A549 (cell line): ENCODE measurements around the gene GTF3A. TPM values are rescaled to one million over a fixed set of nuclear protein-coding genes. Genes with fewer than 3 reads are reported as not detected.

Experiments
- ATAC-seq, 2 experiments: fragments of 200-7000 bp in 1 of 2; fragments of >200 bp in 1 of 2; cut with Nextera tagmentation in 1 of 2; cut with Tn5 transposase in 1 of 2; 3 replicates each; pipeline versions ENCODE4 v1.8.0 to v1.9.1; 2018 to 2020; ENCODE audit warnings: mild to moderate bottlenecking in 1 of 2, moderate library complexity in 1 of 2
- CTCF ChIA-PET: fragments of 300-600 bp; sonication (Branson Sonifier 250); formaldehyde crosslinking; extraction: SDS; loops from one replicate; lab custom pipeline; 2021; ENCODE audit warnings: antibody characterized with exemption, inconsistent platforms; lab: Yijun Ruan, JAX
- POLR2A ChIA-PET: fragments of 350-600 bp; formaldehyde crosslinking; extraction: SDS; loops from one replicate; lab custom pipeline; 2021; ENCODE audit warnings: antibody characterized with exemption, inconsistent platforms; lab: Yijun Ruan, JAX
- DNase-seq, 2 experiments: peaks; one replicate each; pipeline versions ENCODE4 v3.0.0 to v3.0.0-alpha.2; 2011 to 2016; ENCODE audit warnings: low read depth in 1 of 2, low spot score in 1 of 2
- FAIRE-seq: peaks from 2 replicates; lab custom pipeline; 2011; peaks lifted over from hg19 to GRCh38; lab: Jason Lieb, UNC
- H3K27ac ChIP-seq, 2 experiments: fragments of >200 bp; sonication (Bioruptor Twin); formaldehyde crosslinking; 3 replicates each; pipeline ENCODE4 v1.5.1; 2016 to 2017
- H3K4me1 ChIP-seq: fragments of >200 bp; sonication (Bioruptor Twin); formaldehyde crosslinking; 3 replicates; pipeline ENCODE4 v1.6.1; 2016
- H3K4me2 ChIP-seq: fragments of >200 bp; sonication (Bioruptor Twin); formaldehyde crosslinking; 3 replicates; pipeline ENCODE4 v1.6.1; 2016
- H3K4me3 ChIP-seq: fragments of >200 bp; sonication (Bioruptor Twin); formaldehyde crosslinking; 3 replicates; pipeline ENCODE4 v1.5.1; 2016
- H3K9me3 ChIP-seq: fragments of >200 bp; sonication (Bioruptor Twin); formaldehyde crosslinking; 3 replicates; pipeline ENCODE4 v1.6.1; 2016
- ATOH8 ChIP-seq: fragments of 250-450 bp; sonication (Bioruptor Pico); IDR thresholded peaks from 2 replicates; pipeline ENCODE4 v1.5.0; 2020; ENCODE audit warnings: low read depth, mild to moderate bottlenecking, moderate library complexity
- CHD4 ChIP-seq: fragments of 200-600 bp; sonication (generic); IDR thresholded peaks from 2 replicates; pipeline ENCODE4 v1.6.1; 2016; ENCODE audit warnings: antibody characterized with exemption, mild to moderate bottlenecking, borderline replicate concordance
- EHMT2 ChIP-seq: fragments of 200-600 bp; sonication (generic); IDR thresholded peaks from 2 replicates; pipeline ENCODE4 v1.6.1; 2016; ENCODE audit warnings: antibody characterized with exemption, low read depth, mild to moderate bottlenecking, moderate library complexity
- ELK1 ChIP-seq: fragments of 150-350 bp; IDR thresholded peaks from 2 replicates; pipeline ENCODE4 v1.6.1; 2014; ENCODE audit warnings: low read depth, mild to moderate bottlenecking, low read length
- EP300 ChIP-seq, 2 experiments: fragments of >200 bp; sonication (Bioruptor Twin); formaldehyde crosslinking; IDR thresholded peaks; 2 replicates in 1 of 2; 3 replicates in 1 of 2; pipeline ENCODE4 v1.6.1; 2016 to 2017
- GATA3 ChIP-seq: IDR thresholded peaks from 2 replicates; pipeline ENCODE4 v1.6.1; 2012; ENCODE audit warnings: borderline replicate concordance
- HEYL ChIP-seq: fragments of 250-450 bp; sonication (Bioruptor Pico); IDR thresholded peaks from 2 replicates; pipeline ENCODE4 v1.8.0; 2021; ENCODE audit warnings: mild to moderate bottlenecking, moderate library complexity
- HMGXB4 ChIP-seq: fragments of 250-450 bp; sonication (Bioruptor Pico); IDR thresholded peaks from 2 replicates; pipeline ENCODE4 v1.5.0; 2021; ENCODE audit warnings: mild to moderate bottlenecking, moderate library complexity, borderline replicate concordance
- HOXA7 ChIP-seq: fragments of 250-450 bp; sonication (Bioruptor Pico); IDR thresholded peaks from 2 replicates; pipeline ENCODE4 v1.5.0; 2020; ENCODE audit warnings: mild to moderate bottlenecking, moderate library complexity
- KDM5A ChIP-seq: fragments of 200-600 bp; sonication (generic); IDR thresholded peaks from 2 replicates; pipeline ENCODE4 v1.6.1; 2016; ENCODE audit warnings: antibody characterized with exemption, mild to moderate bottlenecking
- MAFK ChIP-seq: fragments of 450-650 bp; IDR thresholded peaks from 2 replicates; pipeline ENCODE4 v1.6.1; 2014; ENCODE audit not compliant: partially characterized antibody
- MAX ChIP-seq: IDR thresholded peaks from 2 replicates; pipeline ENCODE4 v1.6.1; 2012
- MAZ ChIP-seq: fragments of 150-350 bp; IDR thresholded peaks from 2 replicates; pipeline ENCODE4 v1.6.1; 2014; ENCODE audit warnings: antibody characterized with exemption, low read depth, low read length, borderline replicate concordance
- MYC ChIP-seq: IDR thresholded peaks from 2 replicates; pipeline ENCODE4 v1.6.1; 2012; ENCODE audit warnings: mild to moderate bottlenecking, inconsistent platforms, low read length, improper control_type of control experiment, borderline replicate concordance
- NFE2L2 ChIP-seq: fragments of 150-350 bp; conservative IDR thresholded peaks from 2 replicates; pipeline ENCODE4 v1.6.1; 2014; ENCODE audit warnings: low read length
- NPAS2 ChIP-seq: fragments of 250-450 bp; sonication (Bioruptor Pico); IDR thresholded peaks from 2 replicates; pipeline ENCODE4 v1.8.0; 2022; ENCODE audit warnings: mild to moderate bottlenecking, moderate library complexity, borderline replicate concordance
- POLR2A ChIP-seq: IDR thresholded peaks from 2 replicates; pipeline ENCODE4 v1.6.1; 2012; ENCODE audit warnings: mild to moderate bottlenecking, low read length
- RCOR1 ChIP-seq: fragments of 150-350 bp; IDR thresholded peaks from 2 replicates; pipeline ENCODE4 v1.6.1; 2014; ENCODE audit warnings: antibody characterized with exemption, low read length, low read depth
- RFX5 ChIP-seq: fragments of 450-650 bp; IDR thresholded peaks from 2 replicates; pipeline ENCODE4 v1.7.1; 2014; ENCODE audit warnings: antibody characterized with exemption, mild to moderate bottlenecking, moderate library complexity
- RNF2 ChIP-seq: fragments of 200-600 bp; sonication (generic); IDR thresholded peaks from 2 replicates; pipeline ENCODE4 v1.6.1; 2016; ENCODE audit warnings: low read depth, mild to moderate bottlenecking, antibody characterized with exemption, moderate library complexity, borderline replicate concordance
- ZC3H11A ChIP-seq: fragments of 450-650 bp; IDR thresholded peaks from 2 replicates; pipeline ENCODE4 v1.6.1; 2014; ENCODE audit warnings: antibody characterized with exemption, mild to moderate bottlenecking
- ZNF302 ChIP-seq: fragments of 250-450 bp; sonication (Bioruptor Pico); IDR thresholded peaks from 2 replicates; pipeline ENCODE4 v1.9.0; 2021; ENCODE audit warnings: inconsistent platforms, mild to moderate bottlenecking, moderate library complexity
- WGBS: methylation state at CpG from one replicate; pipeline ENCODE4 v1.1.6; 2017; ENCODE audit errors: missing lambda C conversion rate; 5-methylcytosine and 5-hydroxymethylcytosine counted together
- polyA plus RNA-seq, 4 experiments: library from polyadenylated mRNA; depleted of rRNA in 3 of 4; stranded (reverse); fragments of >200 nt; fragmentation: RNase III in 1 of 4; extraction: RNeasy Plus Mini Kit Qiagen cat#74134 plus additional on column Dnase treatment in 1 of 4; gene quantifications; 2 replicates in 3 of 4; 3 replicates in 1 of 4; pipeline ENCODE4 v1.2.3, GENCODE V29; 2011 to 2017
- TF ChIP-seq, protein P1 (sequence below): fragments of >200 bp; sonication (Bioruptor Twin); formaldehyde crosslinking; IDR thresholded peaks from 3 replicates; pipeline ENCODE4 v1.5.1; 2016
- TF ChIP-seq, protein P2 (sequence below): fragments of >200 bp; sonication (Bioruptor Twin); formaldehyde crosslinking; IDR thresholded peaks from 3 replicates; pipeline ENCODE4 v1.6.1; 2016

The GTF3A gene
- polyA plus RNA-seq, 2 of the 4 experiments (the other 2 are of a cell fraction), result 93.1 to 132 TPM

- TF ChIP-seq HOXA7 (CRISPR knock-in tag) (no peak), RFX5 (no peak), ZNF302 (CRISPR knock-in tag) (no peak), MAX (no peak), NFE2L2 (no peak), NPAS2 (CRISPR knock-in tag) (no peak), GATA3 (no peak), HMGXB4 (CRISPR knock-in tag) (no peak)
- TF ChIP-seq, protein P1, sequence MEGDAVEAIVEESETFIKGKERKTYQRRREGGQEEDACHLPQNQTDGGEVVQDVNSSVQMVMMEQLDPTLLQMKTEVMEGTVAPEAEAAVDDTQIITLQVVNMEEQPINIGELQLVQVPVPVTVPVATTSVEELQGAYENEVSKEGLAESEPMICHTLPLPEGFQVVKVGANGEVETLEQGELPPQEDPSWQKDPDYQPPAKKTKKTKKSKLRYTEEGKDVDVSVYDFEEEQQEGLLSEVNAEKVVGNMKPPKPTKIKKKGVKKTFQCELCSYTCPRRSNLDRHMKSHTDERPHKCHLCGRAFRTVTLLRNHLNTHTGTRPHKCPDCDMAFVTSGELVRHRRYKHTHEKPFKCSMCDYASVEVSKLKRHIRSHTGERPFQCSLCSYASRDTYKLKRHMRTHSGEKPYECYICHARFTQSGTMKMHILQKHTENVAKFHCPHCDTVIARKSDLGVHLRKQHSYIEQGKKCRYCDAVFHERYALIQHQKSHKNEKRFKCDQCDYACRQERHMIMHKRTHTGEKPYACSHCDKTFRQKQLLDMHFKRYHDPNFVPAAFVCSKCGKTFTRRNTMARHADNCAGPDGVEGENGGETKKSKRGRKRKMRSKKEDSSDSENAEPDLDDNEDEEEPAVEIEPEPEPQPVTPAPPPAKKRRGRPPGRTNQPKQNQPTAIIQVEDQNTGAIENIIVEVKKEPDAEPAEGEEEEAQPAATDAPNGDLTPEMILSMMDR, result no peak
These were observed 5.1 kb upstream of the GTF3A start (continued) for GRCh38 chr13:27419328-27419727.

- H3K4me3 ChIP-seq, result no peak overlapping the region
- DNase-seq, result no peak
- TF ChIP-seq, protein P1, result no peak
- no peak for TF ChIP-seq CHD4
- TF ChIP-seq EP300 (IDR thresholded peaks at IDR 0.05), result no peak
- no peak for TF ChIP-seq RFX5
- TF ChIP-seq MAFK, result no peak
- no peak for TF ChIP-seq HOXA7 (CRISPR knock-in tag)
- TF ChIP-seq ATOH8 (CRISPR knock-in tag), result no peak
- TF ChIP-seq MAZ, result no peak
- TF ChIP-seq RNF2, result no peak
- TF ChIP-seq HEYL (CRISPR knock-in tag), result no peak
- TF ChIP-seq RCOR1, result no peak
- TF ChIP-seq MYC, result no peak
- TF ChIP-seq POLR2A, result no peak
- no peak for TF ChIP-seq ELK1
- TF ChIP-seq MAX, result no peak
- no peak for TF ChIP-seq ZC3H11A
- TF ChIP-seq, protein P2, sequence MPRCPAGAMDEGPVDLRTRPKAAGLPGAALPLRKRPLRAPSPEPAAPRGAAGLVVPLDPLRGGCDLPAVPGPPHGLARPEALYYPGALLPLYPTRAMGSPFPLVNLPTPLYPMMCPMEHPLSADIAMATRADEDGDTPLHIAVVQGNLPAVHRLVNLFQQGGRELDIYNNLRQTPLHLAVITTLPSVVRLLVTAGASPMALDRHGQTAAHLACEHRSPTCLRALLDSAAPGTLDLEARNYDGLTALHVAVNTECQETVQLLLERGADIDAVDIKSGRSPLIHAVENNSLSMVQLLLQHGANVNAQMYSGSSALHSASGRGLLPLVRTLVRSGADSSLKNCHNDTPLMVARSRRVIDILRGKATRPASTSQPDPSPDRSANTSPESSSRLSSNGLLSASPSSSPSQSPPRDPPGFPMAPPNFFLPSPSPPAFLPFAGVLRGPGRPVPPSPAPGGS, result no peak
- no peak for TF ChIP-seq EHMT2
- TF ChIP-seq KDM5A, result no peak
- TF ChIP-seq, all 56 proteins: peak for 0
- H3K4me1 ChIP-seq, result peaks cover 6% of the 10 kb centered on the region
- POLR2A ChIA-PET, result no interaction called here
- no peaks in the 10 kb centered on the region for H3K9me3 ChIP-seq
- CTCF ChIA-PET, result interaction anchor here (0.9 to 1.4 kb wide), 3 partner anchors 32 to 59 kb away, joined by 3 read pairs; no protein-coding TSS in a partner anchor
- H3K27ac ChIP-seq, result no peak overlapping the region
- WGBS, result 73% methylated on average over 8 of the region's 8 CpGs
- FAIRE-seq (no peak), ATAC-seq (no peak)
- no peak overlapping the region for H3K4me2 ChIP-seq
These were observed 3.1 kb upstream of the GTF3A start for GRCh38 chr13:27421101-27421871.
